ENCODE measurements around the gene ATP6V0D1. TPM values are rescaled to one million over a fixed set of nuclear protein-coding genes. Genes with fewer than 3 reads are reported as not detected.

The ATP6V0D1 gene
- total and polyA plus RNA-seq, 2 experiments from 2014 or later, result 20.6 to 68.7 TPM

- H3K4me3 ChIP-seq, result no peak overlapping the region
- H3K79me2 ChIP-seq (replicated peaks; ENCODE audit: insufficient read depth), result no peaks in the 10 kb centered on the region
- no peaks in the 10 kb centered on the region for H3K9me3 Mint-ChIP-seq
- H3K4me1 ChIP-seq (ENCODE audit: insufficient read depth), result no peaks in the 10 kb centered on the region
- no peak overlapping the region for H3K27ac ChIP-seq (ENCODE audit: low read depth)
- H2AFZ ChIP-seq, result no peak overlapping the region
- H3K36me3 ChIP-seq (ENCODE audit: insufficient read depth), result no peaks in the 10 kb centered on the region
- no peaks in the 10 kb centered on the region for H3K9me2 ChIP-seq (ENCODE audit: insufficient read depth)
- H3K36me3 Mint-ChIP-seq (ENCODE audit: low read depth), result no peaks in the 10 kb centered on the region
- H3K4me1 Mint-ChIP-seq, result peaks cover 5% of the 10 kb centered on the region
- H3K4me3 Mint-ChIP-seq, result no peak overlapping the region
- H3K27me3 ChIP-seq (ENCODE audit: insufficient read depth), result no peaks in the 10 kb centered on the region
- TF ChIP-seq CTCF (conservative IDR thresholded peaks at IDR 0.05; ENCODE audit: low read depth in 2 of 2), result no peak
- TF ChIP-seq JUNB (IDR thresholded peaks at IDR 0.05; ENCODE audit: unreplicated experiment), result no peak
- TF ChIP-seq ZNF331 (CRISPR knock-in tag; IDR thresholded peaks at IDR 0.05; ENCODE audit: low read depth), result no peak
- TF ChIP-seq NANOG (IDR thresholded peaks at IDR 0.05; ENCODE audit: borderline replicate concordance), result no peak
- no peak for TF ChIP-seq CREB1 (CRISPR knock-in tag; IDR thresholded peaks at IDR 0.05; ENCODE audit: low read depth)
- no peak for TF ChIP-seq STAT1 (IDR thresholded peaks at IDR 0.05; ENCODE audit: unreplicated experiment)
- TF ChIP-seq ZNF462 (CRISPR knock-in tag; IDR thresholded peaks at IDR 0.05), result no peak
- no peak for TF ChIP-seq REST (IDR thresholded peaks at IDR 0.05; ENCODE audit: unreplicated experiment)
- TF ChIP-seq POLR2AphosphoS5 (IDR thresholded peaks at IDR 0.05; ENCODE audit: low read depth), result no peak
- TF ChIP-seq ETS1 (IDR thresholded peaks at IDR 0.05), result no peak
- no peak for TF ChIP-seq EZH2 (IDR thresholded peaks at IDR 0.05; ENCODE audit: low read depth, unreplicated experiment)
- TF ChIP-seq ZNF114 (CRISPR knock-in tag; IDR thresholded peaks at IDR 0.05), result no peak
- no peak for TF ChIP-seq EZH2phosphoT487 (IDR thresholded peaks at IDR 0.05; ENCODE audit: unreplicated experiment)
- no peak overlapping the region for H3K27ac Mint-ChIP-seq
- H4K20me1 ChIP-seq (replicated peaks; ENCODE audit: insufficient read depth), result peaks cover 4% of the 10 kb centered on the region; the same call in 1 of the 2 replicates
- no peaks in the 10 kb centered on the region for H3F3A ChIP-seq (replicated peaks; ENCODE audit: low read depth)
- DNase-seq (ENCODE audit: low spot score) (no peak), ATAC-seq (no peak)
- no peak overlapping the region for H3K4me2 ChIP-seq
- peaks cover 6% of the 10 kb centered on the region for H3K27me3 Mint-ChIP-seq (ENCODE audit: insufficient read depth, low read depth, poor library complexity)
Measured at GRCh38 chr16:67459861-67460150, 21.2 kb downstream of the ATP6V0D1 start.
